Activated T-cell treated with anti-CD3 and anti-CD28 coated beads for 48 hours (primary cell): ENCODE data around the gene ASAP2.

ENCODE experiments used
- DNase-seq: peaks from one replicate; pipeline ENCODE4 v3.0.0-alpha.2; 2020; ENCODE audit warnings: low read depth

Gene ASAP2

DNA sequence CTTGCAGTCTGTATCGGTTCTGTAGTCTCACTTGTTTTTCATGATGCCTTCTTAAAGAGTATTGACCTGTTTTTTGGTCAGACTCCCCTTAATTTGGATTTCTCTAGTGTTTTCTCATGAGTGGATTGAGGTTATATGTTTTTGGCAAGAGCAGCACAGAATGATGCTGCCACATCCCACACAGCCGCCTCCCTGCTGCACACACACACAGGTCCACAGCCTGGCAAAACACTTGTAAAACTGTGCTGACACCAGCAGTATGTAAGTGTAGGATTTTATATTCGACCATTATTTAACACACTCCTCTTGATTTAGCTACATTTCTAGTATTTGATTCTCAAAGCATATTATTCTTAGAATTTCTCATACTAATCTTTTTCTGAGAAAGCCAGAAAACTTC, 148.7 kb downstream of the ASAP2 start:
- no peak for DNase-seq

DNA sequence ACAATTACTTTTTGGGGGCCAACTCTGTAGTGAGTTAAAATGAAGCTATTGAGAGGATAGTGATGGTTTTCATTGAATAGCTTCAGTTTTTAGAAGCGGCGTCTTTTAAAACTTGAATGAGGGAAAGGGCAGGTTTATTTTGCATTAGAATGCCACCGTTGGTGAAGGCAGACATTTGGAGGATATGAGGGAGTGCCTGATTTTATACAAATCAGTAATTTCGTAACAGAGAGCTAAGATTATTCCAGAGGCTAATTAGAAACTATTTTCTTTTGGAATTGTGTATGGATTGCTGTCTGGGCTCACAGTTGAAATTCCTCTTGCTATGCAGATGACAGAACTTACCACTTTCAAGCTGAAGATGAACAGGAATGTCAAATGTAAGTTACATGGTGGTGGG, 149.1 kb downstream of the ASAP2 start:
- no peak for DNase-seq

DNA sequence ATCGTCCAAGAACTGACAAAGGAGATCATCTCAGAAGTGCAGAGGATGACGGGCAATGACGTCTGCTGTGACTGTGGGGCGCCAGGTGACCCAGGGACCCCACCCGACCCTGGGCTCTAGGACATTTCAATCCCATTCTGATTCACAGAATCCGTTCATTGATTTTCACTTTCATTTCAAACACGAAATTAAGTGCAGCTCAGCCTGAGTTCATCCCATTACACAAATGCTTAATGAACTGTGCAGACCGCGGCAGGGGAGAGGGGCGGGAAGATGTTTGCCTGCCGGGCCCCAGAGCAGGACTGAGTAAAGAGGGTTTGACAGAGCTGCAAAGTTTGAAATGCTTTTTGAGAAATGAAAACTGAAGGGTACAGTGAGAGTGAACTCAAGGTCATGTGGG, 149.6 kb downstream of the ASAP2 start:
- no peak for DNase-seq

DNA sequence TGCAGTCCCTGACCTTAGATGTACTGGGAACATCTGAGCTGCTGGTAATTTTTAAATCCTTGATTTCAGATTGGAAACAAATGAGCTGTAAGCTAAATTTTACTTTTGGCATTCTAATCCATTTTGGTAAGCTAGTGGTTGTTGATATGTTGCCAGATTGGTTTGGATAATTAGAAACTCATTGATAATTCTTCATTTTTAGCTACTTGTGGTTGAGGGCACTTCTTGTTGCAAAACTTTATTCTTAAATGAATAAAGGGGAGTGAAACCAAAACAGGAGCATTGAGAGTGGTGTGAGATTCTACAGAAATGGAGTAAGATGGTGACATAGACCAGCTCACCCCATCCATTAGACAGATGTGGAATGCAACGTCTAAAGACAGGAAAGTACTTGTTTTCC, 152.2 kb downstream of the ASAP2 start:
- no peak for DNase-seq

DNA sequence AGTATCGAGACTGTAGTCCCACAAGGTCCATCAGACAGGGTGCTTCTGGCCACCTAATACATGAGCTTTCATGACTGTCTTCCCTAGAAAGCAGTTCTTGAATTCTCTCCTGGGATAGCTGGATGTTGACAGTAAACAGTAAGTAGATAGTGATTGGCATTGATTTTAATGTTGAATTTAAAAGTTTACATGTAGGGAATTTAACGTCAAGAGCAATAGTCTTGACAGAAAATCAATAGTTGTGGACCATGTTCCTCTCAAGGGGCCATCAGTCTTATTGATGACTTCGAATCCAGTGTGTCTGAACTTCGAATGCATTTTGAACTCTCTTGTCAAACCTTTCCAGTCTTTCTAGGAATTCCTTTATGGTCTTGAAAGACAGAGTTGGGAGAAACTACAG, 152.9 kb downstream of the ASAP2 start:
- DNase-seq, result no peak

DNA sequence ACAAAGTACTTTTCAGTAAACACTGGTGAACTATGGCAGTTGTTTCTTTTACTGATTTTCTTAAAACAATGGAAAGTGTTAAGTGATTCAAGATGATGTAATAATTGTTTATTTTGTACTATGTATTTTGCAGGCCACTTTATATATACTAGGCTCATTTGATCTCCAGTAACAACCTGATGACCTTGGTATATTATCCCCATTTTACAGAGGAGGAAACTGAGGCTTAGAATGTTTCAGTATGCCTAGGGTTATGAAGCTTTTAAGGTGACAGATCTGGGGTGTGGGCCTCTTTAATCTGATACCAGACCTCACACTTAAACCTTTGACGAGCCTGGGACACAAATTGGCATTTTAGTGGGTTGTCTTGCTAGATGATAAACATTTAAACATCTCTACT, 153.5 kb downstream of the ASAP2 start:
- no peak for DNase-seq

DNA sequence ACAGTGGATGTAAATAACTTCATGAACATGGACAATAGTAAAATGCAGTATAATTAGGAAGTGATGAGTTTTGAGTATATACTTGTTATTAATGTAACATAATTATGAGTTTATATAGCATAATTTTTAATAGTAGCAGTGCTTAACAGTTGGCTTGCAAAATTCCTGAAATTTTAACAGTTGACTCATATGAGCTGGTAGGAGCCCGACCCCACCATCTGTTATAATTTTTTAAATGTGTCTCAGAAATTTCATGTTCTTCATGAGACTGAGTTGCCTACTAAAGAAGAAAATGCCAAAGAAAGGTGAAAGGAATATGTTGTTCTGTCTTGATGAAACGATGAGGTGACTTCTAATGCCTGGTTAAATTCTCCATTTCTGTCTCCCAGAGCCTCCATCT, 154.1 kb downstream of the ASAP2 start:
- no peak for DNase-seq

DNA sequence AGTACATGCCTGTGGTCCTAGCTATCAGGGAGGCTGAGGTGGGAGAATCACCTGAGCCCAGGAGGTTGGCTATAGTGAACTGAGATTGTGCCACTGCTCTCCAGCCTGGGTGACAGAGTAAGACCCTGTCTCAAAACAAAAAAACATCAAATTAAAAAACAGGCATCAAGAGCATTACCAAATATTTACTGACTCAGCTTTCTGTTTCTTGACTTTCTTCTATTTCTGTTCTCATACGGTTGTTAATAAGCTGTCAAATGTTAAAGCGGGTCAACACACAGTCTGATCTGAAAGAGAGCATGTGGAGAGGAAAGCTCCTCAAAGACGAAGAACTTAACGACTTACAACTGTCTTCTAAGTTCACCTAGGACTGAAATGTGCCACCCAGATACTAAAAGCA, 157.8 kb downstream of the ASAP2 start:
- no peak for DNase-seq

DNA sequence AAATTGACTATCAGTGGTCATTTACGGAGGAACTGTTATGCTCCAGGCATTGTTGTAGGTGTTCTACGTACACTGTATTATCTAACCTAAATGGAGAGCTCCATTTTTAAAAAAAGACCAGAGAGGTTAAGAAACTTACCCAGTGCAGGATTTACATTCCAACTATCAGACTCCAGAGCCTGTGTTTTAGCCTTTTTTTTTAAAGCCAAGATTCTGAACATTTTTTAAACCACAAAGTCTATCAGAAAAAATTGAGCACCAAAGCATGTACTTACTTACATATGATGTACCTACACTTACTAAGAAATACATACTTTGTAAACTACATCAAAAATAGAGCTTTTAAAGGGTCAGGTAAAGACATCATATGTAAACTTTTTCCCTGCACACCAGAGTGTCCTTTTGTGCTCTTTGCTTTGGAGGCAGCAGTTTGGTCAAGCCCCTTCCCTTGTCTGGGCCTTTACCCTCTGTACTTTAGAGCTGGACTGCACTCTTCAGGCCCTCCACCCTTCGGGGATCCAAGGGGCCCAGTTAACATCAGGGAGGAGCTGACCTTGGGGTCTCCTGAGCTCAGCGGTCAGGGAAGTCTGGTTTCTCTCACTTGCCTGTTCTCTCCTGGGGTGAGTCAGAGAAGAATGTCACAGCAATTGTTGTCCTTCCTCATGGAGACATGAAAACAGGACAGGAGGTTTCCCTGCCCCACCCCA, 158.3 kb downstream of the ASAP2 start:
- DNase-seq, result no peak

DNA sequence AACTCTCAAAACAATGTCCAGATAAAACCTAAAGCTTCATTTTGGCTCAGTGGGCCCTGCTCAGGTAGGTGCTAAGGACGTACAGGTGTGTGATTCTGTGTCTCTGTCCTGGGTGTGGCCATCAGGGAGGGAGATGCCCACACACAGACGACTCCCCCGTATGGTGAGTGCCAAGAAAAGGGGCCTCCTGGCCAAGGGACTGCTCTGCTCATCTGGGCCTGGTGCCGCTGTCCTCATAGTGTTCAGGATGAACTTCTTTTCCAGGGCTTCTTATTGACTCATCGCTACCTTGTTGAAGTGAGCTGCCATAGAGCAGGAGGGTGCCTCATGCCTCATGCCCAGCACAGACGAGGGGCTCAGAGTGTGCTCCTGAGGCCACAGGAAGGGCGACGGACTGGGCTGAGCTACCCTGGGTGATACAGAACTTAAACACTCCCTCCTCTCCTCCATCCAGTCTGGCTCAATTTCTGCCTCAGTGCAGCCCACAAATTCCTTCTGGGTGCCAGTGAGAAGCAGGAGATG, 158.9 kb downstream of the ASAP2 start:
- DNase-seq, result no peak

DNA sequence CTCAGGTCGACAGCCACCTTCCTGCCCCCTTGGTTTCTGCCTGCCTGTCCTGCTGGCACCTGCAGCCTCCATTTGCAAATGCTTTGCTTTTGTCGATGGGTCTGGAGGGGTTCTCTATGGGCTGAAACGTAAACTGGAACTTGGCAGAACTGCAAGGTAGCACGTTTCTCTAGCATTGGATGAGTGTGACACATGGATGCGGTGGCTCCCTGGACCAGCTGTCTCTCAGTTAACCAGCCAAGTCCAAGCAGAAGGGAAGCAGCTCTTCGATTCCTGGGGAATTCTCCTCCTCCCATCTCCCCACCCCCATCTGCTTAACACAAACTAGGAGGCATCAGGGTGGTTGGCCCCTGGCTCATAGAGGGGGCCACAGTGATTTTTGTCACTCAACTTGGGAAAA, 159.4 kb downstream of the ASAP2 start:
- DNase-seq, result no peak

DNA sequence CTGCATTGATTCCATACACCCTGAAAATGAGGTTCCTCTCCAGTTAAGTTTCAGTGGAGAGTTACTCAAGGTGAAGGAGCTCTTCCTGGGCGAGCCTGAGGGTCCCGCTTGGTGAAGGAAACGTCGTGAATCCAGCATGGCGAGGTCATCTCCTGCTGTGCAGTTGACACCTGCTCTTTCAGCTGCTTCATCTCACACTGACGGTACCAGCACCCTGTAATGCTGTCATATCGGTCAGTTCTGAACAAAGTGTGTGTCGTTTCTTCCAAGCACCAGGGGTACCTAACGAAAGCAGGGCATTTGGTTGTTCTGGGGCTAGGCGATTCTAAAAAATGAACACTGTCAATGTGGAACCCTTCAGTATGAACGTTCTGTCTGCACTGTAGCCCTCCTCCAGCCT, 164.1 kb downstream of the ASAP2 start:
- peak; percentile 34 for DNase-seq

DNA sequence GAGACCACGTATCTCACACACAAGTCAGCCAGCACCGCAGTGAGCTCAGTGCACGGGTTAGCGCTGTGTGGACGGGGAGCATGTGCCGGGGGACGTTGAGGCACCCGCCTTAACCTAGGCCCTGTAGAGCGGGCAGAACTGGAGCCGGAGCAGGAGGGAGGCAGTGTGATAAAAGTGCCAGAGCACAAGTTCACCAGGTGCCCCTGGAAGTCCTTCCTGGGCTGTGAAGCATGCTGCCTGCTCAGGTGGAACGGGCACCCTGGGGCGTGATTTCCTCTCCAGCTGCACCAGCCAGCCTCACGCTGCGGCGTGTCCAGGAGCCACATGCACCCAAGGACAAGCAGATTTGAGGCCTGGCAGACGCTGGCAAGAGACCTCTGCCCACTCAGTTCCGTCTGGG, 166.4 kb downstream of the ASAP2 start:
- no peak for DNase-seq

DNA sequence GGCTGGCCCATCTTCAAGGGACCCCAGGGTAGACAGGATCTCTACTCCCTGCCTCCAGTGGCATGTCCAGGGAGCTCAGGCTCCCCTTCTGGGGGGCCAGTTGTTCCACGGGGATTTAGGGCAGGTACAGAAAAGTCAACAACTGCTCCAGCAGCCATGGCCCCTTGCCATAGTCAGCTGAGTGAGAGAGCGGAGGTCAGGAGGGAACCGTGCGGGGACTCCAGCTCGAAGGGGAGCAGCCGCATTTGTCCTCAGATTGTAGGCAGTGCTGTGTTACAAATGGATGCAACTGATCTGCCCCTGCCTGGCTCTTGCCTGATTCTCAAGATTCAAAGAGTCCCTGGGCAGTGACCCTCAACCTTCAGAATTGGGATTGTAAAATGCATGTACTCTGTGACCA, 166.9 kb downstream of the ASAP2 start:
- no peak for DNase-seq

DNA sequence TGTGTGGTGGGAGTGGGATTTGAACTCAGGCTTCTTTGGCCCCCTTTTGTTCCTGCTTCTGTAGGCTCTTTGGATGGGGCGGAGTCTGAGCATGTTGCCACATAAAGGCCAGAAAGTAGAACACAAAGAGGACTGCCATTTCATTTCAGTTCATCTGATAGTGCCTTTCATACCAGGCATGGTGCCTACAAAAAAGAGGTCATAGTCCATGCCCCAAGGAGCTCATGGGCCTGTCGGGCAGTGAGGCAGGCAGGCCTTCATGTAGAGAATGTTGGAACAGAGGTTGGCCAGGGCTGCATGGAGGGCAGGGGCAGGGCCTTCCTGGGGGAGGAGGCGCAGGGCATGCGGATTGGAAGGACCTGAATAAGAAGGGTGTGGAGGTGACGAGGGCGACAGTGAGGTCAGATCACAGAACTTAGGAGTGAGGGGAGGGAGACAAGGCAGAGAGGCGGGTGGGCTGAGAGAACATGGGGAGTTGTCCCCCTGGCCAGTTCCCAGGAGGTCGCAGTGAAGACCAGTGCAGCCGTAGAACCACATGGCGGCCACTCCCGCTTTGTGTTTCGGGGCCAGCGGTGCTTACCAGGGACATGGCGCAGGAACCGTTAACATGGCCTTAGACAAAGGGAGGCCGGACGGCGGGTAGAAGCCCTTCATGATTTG, 167.6 kb downstream of the ASAP2 start:
- DNase-seq, result no peak

DNA sequence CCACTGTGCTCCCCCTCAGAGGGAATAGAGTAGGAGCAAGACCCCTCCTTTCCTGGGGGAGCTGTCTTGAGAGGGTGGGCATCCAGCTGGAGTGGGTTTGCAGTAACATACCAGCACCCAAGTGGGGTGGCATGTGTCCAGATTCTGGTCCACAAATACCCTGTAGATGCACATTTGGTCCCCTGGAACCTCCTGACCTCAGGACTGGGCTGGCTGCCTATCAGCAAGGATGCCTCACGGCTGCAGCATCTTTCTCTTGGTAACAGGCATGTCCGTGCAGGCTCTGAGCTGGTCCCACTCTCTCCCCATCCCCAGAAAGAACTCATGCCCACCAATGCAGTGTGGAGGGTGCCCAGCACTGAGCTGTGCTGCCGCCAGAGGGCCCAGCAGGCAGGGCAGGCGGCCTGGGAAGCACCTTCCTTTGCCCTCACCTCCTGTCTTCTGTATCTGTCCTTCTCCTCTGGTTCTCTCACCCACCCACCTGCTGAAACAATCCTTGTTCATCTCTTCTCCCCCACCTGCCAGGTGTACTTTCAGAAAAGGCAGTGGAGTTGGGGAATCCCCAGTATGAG, 169.3 kb downstream of the ASAP2 start:
- no peak for DNase-seq

DNA sequence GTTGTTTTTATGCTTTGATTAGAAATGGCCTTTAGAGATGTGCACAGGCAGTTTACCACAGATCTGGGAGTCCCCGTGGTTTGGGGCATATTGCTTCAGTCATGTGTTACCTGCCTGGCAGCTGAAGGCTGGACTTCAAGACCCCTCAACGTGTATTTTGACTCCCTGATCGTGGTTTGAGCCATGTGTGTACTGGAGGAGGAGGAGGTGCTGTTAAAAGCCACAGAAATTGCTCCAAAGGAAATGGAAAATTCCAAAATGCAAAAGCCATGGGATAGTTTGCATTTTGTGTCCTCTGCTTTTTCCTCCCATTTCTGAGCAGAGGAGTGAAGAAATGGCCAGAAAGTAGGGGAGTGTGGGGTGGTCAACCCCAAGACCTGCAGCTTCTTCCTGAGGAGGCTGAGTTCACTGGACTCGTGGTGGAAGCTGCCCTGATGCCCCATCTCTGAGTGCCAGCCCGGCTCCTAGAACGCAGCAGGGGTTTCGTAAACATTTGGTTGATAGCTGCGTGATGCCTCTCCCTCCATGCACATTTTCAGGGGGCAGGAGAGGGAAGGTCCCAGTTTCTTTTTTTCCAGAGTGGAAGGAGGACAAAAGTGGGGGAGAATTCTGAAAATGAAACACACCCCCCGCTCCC, 171.0 kb downstream of the ASAP2 start:
- no peak for DNase-seq

DNA sequence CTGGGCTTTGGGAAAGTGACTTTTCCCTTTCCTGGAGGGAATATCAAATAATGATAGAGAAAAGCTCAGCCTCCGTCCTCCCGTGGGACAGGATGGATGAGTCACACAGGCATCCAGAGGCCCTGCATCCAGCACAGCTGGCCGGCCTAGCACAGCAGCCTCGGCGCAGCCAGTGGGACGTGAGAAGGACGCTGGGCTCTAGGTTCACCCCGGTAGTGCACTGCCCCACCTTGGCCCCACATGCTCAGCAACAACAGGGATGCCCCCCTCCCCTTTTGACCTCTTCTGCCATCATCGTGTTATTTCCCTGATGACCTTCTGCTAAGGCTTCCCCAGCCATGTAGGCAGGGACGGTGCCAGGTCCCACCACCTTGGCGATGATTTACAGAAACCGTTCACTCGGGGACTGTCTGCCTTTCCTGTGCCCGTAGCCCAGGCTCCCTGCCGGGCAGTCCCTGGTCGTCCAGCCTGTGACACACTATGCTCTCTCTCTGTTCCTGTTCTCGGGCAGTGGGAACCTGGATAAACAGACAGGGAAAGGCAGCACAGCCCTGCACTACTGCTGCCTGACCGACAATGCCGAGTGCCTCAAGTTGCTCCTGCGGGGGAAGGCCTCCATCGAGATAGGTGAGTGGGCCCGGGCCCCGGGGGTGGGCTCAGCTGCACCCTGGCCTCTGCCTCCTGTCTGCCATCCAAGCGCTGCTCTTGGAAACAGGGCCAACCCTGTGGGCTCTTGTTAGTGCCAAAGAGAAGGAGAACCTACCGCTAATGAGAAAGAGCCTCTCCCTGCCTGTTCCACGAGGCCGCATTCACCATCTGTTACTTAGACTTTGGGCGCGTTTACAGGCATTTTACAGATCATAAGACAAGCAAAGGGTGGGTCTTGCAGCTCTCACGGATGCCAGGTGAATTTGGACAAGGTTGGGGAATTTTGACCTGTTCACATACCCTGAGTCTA, 172.1 kb downstream of the ASAP2 start:
- no peak for DNase-seq

DNA sequence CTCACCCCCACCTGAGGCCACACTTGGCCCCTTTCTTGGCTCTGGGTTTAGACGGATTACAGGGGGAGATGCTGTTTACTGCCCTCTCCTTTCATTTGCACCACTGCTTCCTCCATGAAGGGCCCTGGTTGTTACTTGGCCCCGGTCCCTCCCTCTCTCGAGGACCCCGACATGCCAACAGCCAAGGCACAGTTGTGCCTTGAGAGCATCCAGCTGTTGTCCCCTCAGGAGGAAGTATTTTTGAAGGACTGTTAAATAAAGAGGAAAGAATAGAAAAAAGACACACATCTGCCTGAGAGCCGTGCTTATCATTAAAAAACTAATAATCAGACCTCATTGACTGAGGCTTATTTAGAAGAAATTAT, 172.8 kb downstream of the ASAP2 start:
- no peak for DNase-seq

DNA sequence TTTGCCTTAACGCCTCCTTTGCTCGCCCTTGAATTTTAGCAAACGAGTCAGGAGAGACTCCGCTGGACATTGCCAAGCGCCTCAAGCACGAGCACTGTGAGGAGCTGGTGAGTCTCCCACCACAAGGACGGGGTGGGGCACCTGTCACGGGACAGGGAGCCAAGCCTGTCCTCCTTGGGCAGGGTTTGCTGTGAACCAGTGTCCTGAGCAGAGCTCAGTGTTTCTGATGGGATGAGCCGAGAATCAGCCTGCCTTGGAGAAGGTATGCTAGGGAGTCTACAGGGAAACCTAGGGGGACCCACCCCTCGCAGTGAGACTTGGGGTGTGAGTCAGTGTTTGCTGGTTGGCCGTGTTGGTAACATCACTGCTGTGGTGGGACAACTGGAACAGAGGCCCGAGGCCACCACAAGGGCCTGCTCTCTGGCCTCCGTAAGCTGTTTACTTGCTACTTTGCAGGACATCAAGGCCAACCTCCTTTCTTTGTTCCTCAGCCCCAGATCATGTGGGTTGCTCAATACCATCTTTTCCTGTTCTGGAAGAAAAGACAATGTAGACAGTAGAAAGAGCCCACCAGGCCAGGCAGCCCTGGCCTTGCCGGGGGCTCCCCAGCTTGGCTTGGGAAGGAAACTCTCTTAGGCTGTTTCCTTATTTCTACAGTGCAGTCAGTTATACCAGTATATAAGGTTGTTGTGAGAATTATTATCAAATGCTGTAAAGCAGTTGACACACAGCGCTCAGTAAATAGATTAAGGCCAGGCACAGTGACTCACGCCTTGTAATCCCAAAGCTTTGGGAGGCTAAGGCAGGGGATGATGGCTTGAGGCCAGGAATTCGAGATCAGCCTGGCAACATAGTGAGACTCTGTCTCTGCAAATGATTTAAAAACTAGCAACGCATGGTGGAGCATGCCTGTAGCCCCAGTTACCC, 174.4 kb downstream of the ASAP2 start:
- DNase-seq, result no peak
